ENCODE results near the gene SLC39A1.

DNA sequence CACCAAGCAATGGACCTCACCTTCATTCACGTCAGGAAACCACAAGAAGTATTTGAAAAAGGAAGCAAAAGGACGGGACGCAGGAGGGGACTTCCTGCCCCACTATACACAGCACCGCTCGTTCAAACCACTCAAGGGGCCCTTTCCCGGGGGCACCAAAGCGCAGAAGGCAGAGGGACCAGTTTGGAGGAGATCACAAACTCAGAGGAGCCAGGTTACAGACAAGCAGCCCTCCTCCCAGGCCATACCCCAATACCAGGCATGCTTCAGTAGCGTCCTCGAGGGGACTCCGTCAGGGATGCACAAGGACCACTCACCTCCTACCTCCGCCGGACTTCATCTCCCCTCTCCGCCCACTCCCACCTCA is 5.6 kb downstream of the SLC39A1 start:
- TF ChIP-seq, protein P1, sequence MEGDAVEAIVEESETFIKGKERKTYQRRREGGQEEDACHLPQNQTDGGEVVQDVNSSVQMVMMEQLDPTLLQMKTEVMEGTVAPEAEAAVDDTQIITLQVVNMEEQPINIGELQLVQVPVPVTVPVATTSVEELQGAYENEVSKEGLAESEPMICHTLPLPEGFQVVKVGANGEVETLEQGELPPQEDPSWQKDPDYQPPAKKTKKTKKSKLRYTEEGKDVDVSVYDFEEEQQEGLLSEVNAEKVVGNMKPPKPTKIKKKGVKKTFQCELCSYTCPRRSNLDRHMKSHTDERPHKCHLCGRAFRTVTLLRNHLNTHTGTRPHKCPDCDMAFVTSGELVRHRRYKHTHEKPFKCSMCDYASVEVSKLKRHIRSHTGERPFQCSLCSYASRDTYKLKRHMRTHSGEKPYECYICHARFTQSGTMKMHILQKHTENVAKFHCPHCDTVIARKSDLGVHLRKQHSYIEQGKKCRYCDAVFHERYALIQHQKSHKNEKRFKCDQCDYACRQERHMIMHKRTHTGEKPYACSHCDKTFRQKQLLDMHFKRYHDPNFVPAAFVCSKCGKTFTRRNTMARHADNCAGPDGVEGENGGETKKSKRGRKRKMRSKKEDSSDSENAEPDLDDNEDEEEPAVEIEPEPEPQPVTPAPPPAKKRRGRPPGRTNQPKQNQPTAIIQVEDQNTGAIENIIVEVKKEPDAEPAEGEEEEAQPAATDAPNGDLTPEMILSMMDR (IDR thresholded peaks at IDR 0.05; ENCODE audit: low read length), result no peak; the same call in 1 of the 2 replicates
- no peak for TF ChIP-seq EZH2 (IDR thresholded peaks at IDR 0.05; ENCODE audit: borderline replicate concordance, low read length)

All from OCI-LY1 (cell line).